ENCODE measurements around the gene TNFAIP3.

The TNFAIP3 gene

GRCh38 chr6:137866200-137866913, 702 bp upstream of the TNFAIP3 start:
- DNase-seq, result peak; percentile 83

- peak; percentile 78 for DNase-seq
Observed at GRCh38 chr6:137867685-137868509, 838 bp downstream of the TNFAIP3 start.

GRCh38 chr6:137868721-137869548, 1.9 kb downstream of the TNFAIP3 start:
- DNase-seq, result no peak

- DNase-seq, result no peak
Observed at GRCh38 chr6:137869549-137870307, 2.7 kb downstream of the TNFAIP3 start.

GRCh38 chr6:137870308-137870644, 3.2 kb downstream of the TNFAIP3 start:
- no peak for DNase-seq

GRCh38 chr6:137870744-137871247, 3.7 kb downstream of the TNFAIP3 start:
- no peak for DNase-seq

GRCh38 chr6:137871291-137871690, 4.2 kb downstream of the TNFAIP3 start:
- DNase-seq, result no peak

GRCh38 chr6:137871831-137872454, 4.9 kb downstream of the TNFAIP3 start:
- no peak for DNase-seq

GRCh38 chr6:137872581-137873115, 5.6 kb downstream of the TNFAIP3 start:
- no peak for DNase-seq

GRCh38 chr6:137873273-137873762, 6.3 kb downstream of the TNFAIP3 start:
- DNase-seq, result no peak

GRCh38 chr6:137874204-137875057, 7.4 kb downstream of the TNFAIP3 start:
- no peak for DNase-seq

- no peak for DNase-seq
Observed at GRCh38 chr6:137875058-137875520, 8.0 kb downstream of the TNFAIP3 start.

GRCh38 chr6:137875606-137876005, 8.5 kb downstream of the TNFAIP3 start:
- DNase-seq, result no peak

- DNase-seq, result no peak
Observed at GRCh38 chr6:137876547-137876946, 9.5 kb downstream of the TNFAIP3 start.

- DNase-seq, result no peak
Observed at GRCh38 chr6:137877113-137877512, 10.1 kb downstream of the TNFAIP3 start.

- DNase-seq, result no peak
Observed at GRCh38 chr6:137877606-137878005, 10.5 kb downstream of the TNFAIP3 start.

GRCh38 chr6:137878029-137878428, 11.0 kb downstream of the TNFAIP3 start:
- no peak for DNase-seq

GRCh38 chr6:137878486-137879285, 11.6 kb downstream of the TNFAIP3 start:
- peak; percentile 72 for DNase-seq

GRCh38 chr6:137879299-137879698, 12.2 kb downstream of the TNFAIP3 start:
- DNase-seq, result no peak
